Kidney epithelial cell (primary cell): ENCODE measurements around the gene SMIM28. TPM values are rescaled to one million over a fixed set of nuclear protein-coding genes. Genes with fewer than 3 reads are reported as not detected.

ENCODE experiments used
- DNase-seq: peaks from one replicate; pipeline ENCODE4 v3.0.0-alpha.2; 2010; ENCODE audit warnings: low read depth
- H3K27me3 ChIP-seq: 2 replicates; pipeline ENCODE4 v1.6.0; 2011; ENCODE audit warnings: low read length; ENCODE audit not compliant: control insufficient read depth, insufficient read depth
- H3K36me3 ChIP-seq: 2 replicates; pipeline ENCODE4 v1.5.1; 2011; ENCODE audit warnings: low read length; ENCODE audit not compliant: control insufficient read depth, insufficient read depth
- H3K4me3 ChIP-seq: 2 replicates; pipeline ENCODE4 v1.5.1; 2011; ENCODE audit warnings: low read depth, mild to moderate bottlenecking, control low read depth, low read length
- CTCF ChIP-seq: IDR thresholded peaks from 2 replicates; pipeline ENCODE4 v1.5.1; 2011; ENCODE audit warnings: mild to moderate bottlenecking, moderate library complexity, low read length, control low read depth, inconsistent platforms; ENCODE audit not compliant: insufficient read depth, poor library complexity, severe bottlenecking
- total RNA-seq: library from RNA; depleted of rRNA; stranded (reverse); fragments of >200 nt; gene quantifications from 2 replicates; pipeline ENCODE4 v1.2.3, GENCODE V29; 2015

The SMIM28 gene
- total RNA-seq, 1 donor from 2014 or later: not detected

- DNase-seq: no peak
- no peak overlapping the region for H3K4me3 ChIP-seq
- no peak for TF ChIP-seq CTCF
- no peaks in the 10 kb centered on the region for H3K27me3 ChIP-seq
- H3K36me3 ChIP-seq: no peaks in the 10 kb centered on the region
These were observed 42.7 kb upstream of the SMIM28 start for GRCh38 chr6:138334963-138335362.

GRCh38 chr6:138336221-138336620 is 41.5 kb upstream of the SMIM28 start:
- no peak for TF ChIP-seq CTCF
- DNase-seq: no peak
- Histone ChIP-seq H3K4me3 (no peak overlapping the region), H3K36me3 (no peaks in the 10 kb centered on the region), H3K27me3 (no peaks in the 10 kb centered on the region)

- Histone ChIP-seq H3K4me3 (no peak overlapping the region), H3K36me3 (no peaks in the 10 kb centered on the region), H3K27me3 (no peaks in the 10 kb centered on the region)
- no peak for DNase-seq
- TF ChIP-seq CTCF: no peak
These were observed 40.6 kb upstream of the SMIM28 start for GRCh38 chr6:138337076-138337475.

GRCh38 chr6:138339024-138339423 is 38.7 kb upstream of the SMIM28 start:
- DNase-seq: no peak
- H3K4me3 ChIP-seq: no peak overlapping the region
- H3K36me3 ChIP-seq: no peaks in the 10 kb centered on the region
- H3K27me3 ChIP-seq: no peaks in the 10 kb centered on the region
- no peak for TF ChIP-seq CTCF

GRCh38 chr6:138341176-138341575 is 36.5 kb upstream of the SMIM28 start:
- no peak for DNase-seq
- Histone ChIP-seq H3K36me3 (no peaks in the 10 kb centered on the region), H3K4me3 (no peak overlapping the region), H3K27me3 (no peaks in the 10 kb centered on the region)
- TF ChIP-seq CTCF: no peak

- TF ChIP-seq CTCF: no peak
- DNase-seq: no peak
- H3K27me3 ChIP-seq: no peaks in the 10 kb centered on the region
- H3K36me3 ChIP-seq: no peaks in the 10 kb centered on the region
- no peak overlapping the region for H3K4me3 ChIP-seq
These were observed 34.6 kb upstream of the SMIM28 start for GRCh38 chr6:138343112-138343511.
